HCT116 (cell line): ENCODE results near the gene MYADML2. TPM values are rescaled to one million over a fixed set of nuclear protein-coding genes. Genes with fewer than 3 reads are reported as not detected.
"Not testable (repeated sequence)": the region's sequence is repeated elsewhere in the genome, so short reads cannot be mapped to it uniquely, and the experiment has no call there.

Experiments used
- ATAC-seq: fragments of 200-7000 bp; cut with Tn5 transposase; 2 replicates; pipeline ENCODE4 v1.9.1; 2020; ENCODE audit warnings: mild to moderate bottlenecking, moderate library complexity
- BruUV-seq: library from RNA; stranded (reverse); fragments of 400-500 nt; replicated peaks from 2 replicates; lab custom pipeline; 2021; lab: Mats Ljungman, UMichigan
- CTCF ChIA-PET: fragments of 300-600 bp; sonication (Branson Sonifier 250); formaldehyde crosslinking; loops from one replicate; lab custom pipeline; 2021; ENCODE audit warnings: antibody characterized with exemption; lab: Charles Lee
- POLR2A ChIA-PET: fragments of 300-600, 350-600 bp; sonication (Branson Sonifier 250); formaldehyde crosslinking; loops from one replicate; lab custom pipeline; 2021; ENCODE audit warnings: antibody characterized with exemption; lab: Charles Lee
- RAD21 ChIA-PET, 2 experiments: fragments of 300-600 bp; sonication (Branson Sonifier 250); formaldehyde crosslinking; loops; one replicate each; lab custom pipeline; 2023; ENCODE audit warnings: low total read pairs in 2 of 2; ENCODE audit not compliant: uncharacterized antibody in 2 of 2, unreplicated experiment in 2 of 2, low non-redundant PET in 1 of 2; lab: Charles Lee
- DNase-seq: peaks from one replicate; pipeline ENCODE4 v3.0.0-alpha.2; 2010; ENCODE audit warnings: low read depth, low spot score
- H2AFZ ChIP-seq: fragments of 200-600 bp; shearing (Covaris generic), sonication (generic); 2 replicates; pipeline ENCODE4 v1.6.1; 2017; ENCODE audit warnings: low read depth, mixed run types, mixed read lengths, antibody characterized with exemption, low read length; ENCODE audit not compliant: poor library complexity, severe bottlenecking
- H3K27ac ChIP-seq: 2 replicates; pipeline ENCODE4 v1.5.1; 2012; ENCODE audit warnings: low read depth, low read length
- H3K27me3 ChIP-seq: fragments of 200-600 bp; sonication (generic); 2 replicates; pipeline ENCODE4 v1.6.1; 2016; ENCODE audit warnings: mixed run types, low read length, mixed read lengths; ENCODE audit not compliant: insufficient read depth
- H3K36me3 ChIP-seq, 2 experiments: fragments of 200-500 bp in 1 of 2; fragments of 200-600 bp in 1 of 2; sonication (Bioruptor generic) in 1 of 2; sonication (generic) in 1 of 2; 2 replicates each; pipeline versions ENCODE4 v1.5.1 to v1.6.1; 2014 to 2016; ENCODE audit warnings: low read length in 2 of 2, inconsistent platforms in 1 of 2, mixed read lengths in 1 of 2, mixed run types in 1 of 2; ENCODE audit not compliant: insufficient read depth in 2 of 2, control insufficient read depth in 1 of 2
- H3K4me1 ChIP-seq, 2 experiments: fragments of 200-600 bp in 1 of 2; sonication (generic) in 1 of 2; 2 replicates each; pipeline versions ENCODE4 v1.5.1 to v1.6.1; 2012 to 2017; ENCODE audit warnings: low read length in 2 of 2, inconsistent platforms in 1 of 2, mild to moderate bottlenecking in 1 of 2, mixed read lengths in 1 of 2, mixed run types in 1 of 2, moderate library complexity in 1 of 2; ENCODE audit not compliant: insufficient read depth in 2 of 2, control insufficient read depth in 1 of 2
- H3K4me2 ChIP-seq: fragments of 200-600 bp; sonication (generic); 2 replicates; pipeline ENCODE4 v1.6.1; 2017; ENCODE audit warnings: mixed run types, low read length, mixed read lengths
- H3K4me3 ChIP-seq, 2 experiments: fragments of 200-600 bp in 1 of 2; sonication (generic) in 1 of 2; replicated peaks in 1 of 2; 2 replicates each; pipeline ENCODE4 v1.5.1; 2011 to 2016; ENCODE audit warnings: low read length in 2 of 2, control low read depth in 1 of 2, low read depth in 1 of 2, mild to moderate bottlenecking in 1 of 2, mixed read lengths in 1 of 2, mixed run types in 1 of 2
- H3K79me2 ChIP-seq: fragments of 200-600 bp; sonication (generic); 2 replicates; pipeline ENCODE4 v1.6.1; 2017; ENCODE audit warnings: mild to moderate bottlenecking, mixed run types, low read length, moderate library complexity, mixed read lengths; ENCODE audit not compliant: insufficient read depth
- H3K9ac ChIP-seq: fragments of 200-600 bp; sonication (generic); 2 replicates; pipeline ENCODE4 v1.6.1; 2016; ENCODE audit warnings: low read length, mixed read lengths
- H3K9me2 ChIP-seq: fragments of 200-600 bp; sonication (generic), shearing (Covaris generic); 2 replicates; pipeline ENCODE4 v1.6.1; 2017; ENCODE audit warnings: mixed run types, mild to moderate bottlenecking, moderate library complexity; ENCODE audit not compliant: insufficient read depth
- H3K9me3 ChIP-seq, 2 experiments: fragments of 200-500 bp in 1 of 2; fragments of 200-600 bp in 1 of 2; sonication (Bioruptor generic) in 1 of 2; sonication (generic) in 1 of 2; 2 replicates each; pipeline ENCODE4 v1.6.1; 2014 to 2017; ENCODE audit warnings: low read length in 2 of 2, mixed read lengths in 2 of 2, inconsistent platforms in 1 of 2, low read depth in 1 of 2, mild to moderate bottlenecking in 1 of 2, mixed run types in 1 of 2, moderate library complexity in 1 of 2; ENCODE audit not compliant: control insufficient read depth in 1 of 2, insufficient read depth in 1 of 2
- H4K20me1 ChIP-seq: fragments of 200-600 bp; sonication (generic), shearing (Covaris generic); 2 replicates; pipeline ENCODE4 v1.6.1; 2017; ENCODE audit warnings: mixed run types, mild to moderate bottlenecking, moderate library complexity; ENCODE audit not compliant: insufficient read depth
- CEBPB ChIP-seq: IDR thresholded peaks from 2 replicates; pipeline ENCODE4 v1.6.1; 2012; ENCODE audit warnings: low read depth
- EGR1 ChIP-seq: IDR thresholded peaks from 2 replicates; pipeline ENCODE4 v1.6.1; 2012; ENCODE audit warnings: low read depth
- EZH2 ChIP-seq: fragments of 200-600 bp; sonication (generic); IDR thresholded peaks from 2 replicates; pipeline ENCODE4 v1.6.1; 2017; ENCODE audit warnings: antibody characterized with exemption, mixed run types
- JUND ChIP-seq: IDR thresholded peaks from 2 replicates; pipeline ENCODE4 v1.6.1; 2012
- POLR2AphosphoS5 ChIP-seq: IDR thresholded peaks from 2 replicates; pipeline ENCODE4 v1.6.1; 2011; ENCODE audit warnings: mild to moderate bottlenecking, low read depth, low read length, moderate library complexity
- SP1 ChIP-seq: IDR thresholded peaks from 2 replicates; pipeline ENCODE4 v1.6.1; 2012; ENCODE audit warnings: low read depth
- SRF ChIP-seq: IDR thresholded peaks from 2 replicates; pipeline ENCODE4 v1.6.1; 2012; ENCODE audit warnings: low read depth
- intact Hi-C: fragments of 100-400 bp; cut with micrococcal nuclease; formaldehyde crosslinking; loops from 2 replicates; pipeline ENCODE4 v1.10.0; 2022
- total RNA-seq: library from RNA; stranded (reverse); gene quantifications from one replicate; pipeline ENCODE4 v1.2.1, GENCODE V29; 2021; ENCODE audit not compliant: unreplicated experiment
- TF ChIP-seq, protein P1 (sequence below): IDR thresholded peaks from 2 replicates; pipeline ENCODE4 v1.6.1; 2012

MYADML2 gene
- total RNA-seq, 1 experiment from 2014 or later: not detected

DNA sequence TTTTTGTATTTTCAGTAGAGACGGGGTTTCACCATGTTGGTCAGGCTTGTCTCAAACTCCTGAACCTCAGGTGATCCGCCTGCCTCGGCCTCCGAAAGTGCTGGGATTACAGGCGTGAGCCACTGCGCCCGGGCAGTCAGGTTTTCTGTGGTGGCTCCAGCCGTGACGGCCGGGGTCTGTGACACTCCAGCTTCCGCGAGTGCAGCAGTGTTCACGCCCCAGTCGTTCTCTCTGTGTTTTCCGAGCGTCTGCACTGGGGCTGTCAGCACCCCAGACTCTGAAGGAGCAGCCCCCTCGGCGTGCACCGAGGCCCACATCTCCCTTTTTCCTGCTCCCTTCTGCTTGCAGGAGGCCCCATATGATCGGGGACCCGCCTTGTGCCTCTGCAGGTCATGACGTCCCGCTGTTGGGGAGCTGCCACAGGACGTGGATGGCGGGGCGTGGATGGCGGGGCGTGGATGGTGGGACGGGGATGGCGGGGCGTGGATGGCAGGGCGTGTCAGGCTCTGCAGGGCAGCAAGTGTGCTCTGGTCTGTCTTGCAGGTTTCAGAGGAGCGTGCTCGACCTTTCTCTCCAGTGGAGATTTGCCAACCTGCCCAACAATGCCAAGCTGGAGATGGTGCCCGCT lies 36.1 kb upstream of the MYADML2 start:
- Histone ChIP-seq H3K9ac (no peak overlapping the region), H3K27ac (no peak overlapping the region; the same call in 1 of the 2 replicates), H3K4me1 (peaks cover 4 to 23% of the 10 kb centered on the region in 2 experiments; a peak in 2 of 4 replicates), H3K9me3 (no peaks in the 10 kb centered on the region), H4K20me1 (no peaks in the 10 kb centered on the region), H3K9me2 (no peaks in the 10 kb centered on the region), H3K4me3 (no peak overlapping the region), H3K4me2 (no peak overlapping the region), H3K27me3 (no peaks in the 10 kb centered on the region), H2AFZ (no peak overlapping the region), H3K79me2 (no peaks in the 10 kb centered on the region; the same call in 1 of the 2 replicates), H3K36me3 (peaks cover 16 to 22% of the 10 kb centered on the region in 2 experiments)
- ChIA-PET POLR2A (no interaction called here), CTCF (interaction anchor here (1.2 kb wide), 1 partner anchor 37 kb away, joined by 3 read pairs; no protein-coding TSS in a partner anchor), RAD21 (no interaction called here)
- intact Hi-C loops: no loop called here
- TF ChIP-seq SRF (no peak), CEBPB (no peak), EZH2 (no peak), SP1 (no peak), EGR1 (no peak), JUND (no peak), POLR2AphosphoS5 (no peak)
- TF ChIP-seq, protein P1, sequence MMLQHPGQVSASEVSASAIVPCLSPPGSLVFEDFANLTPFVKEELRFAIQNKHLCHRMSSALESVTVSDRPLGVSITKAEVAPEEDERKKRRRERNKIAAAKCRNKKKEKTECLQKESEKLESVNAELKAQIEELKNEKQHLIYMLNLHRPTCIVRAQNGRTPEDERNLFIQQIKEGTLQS: no peak
- DNase-seq: no peak
- ATAC-seq: no peak
- no TSS peak for BruUV-seq

DNA sequence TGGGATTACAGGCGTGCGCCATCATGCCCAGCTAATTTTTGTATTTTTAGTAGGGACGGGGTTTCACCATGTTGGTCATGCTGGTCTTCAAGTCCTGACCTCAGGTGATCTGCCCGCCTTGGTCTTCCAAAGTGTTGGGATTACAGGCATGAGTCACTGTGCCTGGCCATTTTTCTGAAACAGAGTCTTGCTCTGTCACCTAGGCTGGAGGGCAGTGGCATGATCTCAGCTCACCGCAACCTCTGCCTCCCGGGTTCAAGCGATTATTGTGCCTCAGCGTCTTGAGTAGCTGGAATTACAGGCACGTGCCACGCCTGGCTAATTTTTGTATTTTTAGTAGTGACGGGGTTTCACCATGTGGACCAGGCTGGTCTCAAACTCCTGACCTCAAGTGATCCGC lies 34.5 kb upstream of the MYADML2 start:
- H3K9ac ChIP-seq, H3K4me2 ChIP-seq, H3K9me2 ChIP-seq, intact Hi-C loops, H4K20me1 ChIP-seq, RAD21 ChIA-PET, DNase-seq, H3K4me3 ChIP-seq, ATAC-seq, H3K79me2 ChIP-seq, H3K9me3 ChIP-seq, H3K27me3 ChIP-seq, H2AFZ ChIP-seq, CTCF ChIA-PET, BruUV-seq, POLR2A ChIA-PET, H3K27ac ChIP-seq: not testable (repeated sequence)
- Histone ChIP-seq H3K36me3 (peaks cover 16 to 22% of the 10 kb centered on the region in 2 experiments), H3K4me1 (peaks cover 7 to 34% of the 10 kb centered on the region in 2 experiments)
